Activated naive CD8-positive, alpha-beta T cell treated with anti-CD3 and anti-CD28 coated beads for 36 hours (primary cell): ENCODE results near the gene OPHN1. TPM values are rescaled to one million over a fixed set of nuclear protein-coding genes. Genes with fewer than 3 reads are reported as not detected.
"Not testable (repeated sequence)": the region's sequence is repeated elsewhere in the genome, so short reads cannot be mapped to it uniquely, and the experiment has no call there.

Experiments
- DNase-seq: peaks from one replicate; pipeline ENCODE4 v3.0.0; 2021
- H3K27ac Mint-ChIP-seq: one replicate; pipeline ENCODE4 v1.8.0; 2022; ENCODE audit warnings: mild to moderate bottlenecking, moderate library complexity, mixed read lengths
- H3K27me3 Mint-ChIP-seq: one replicate; pipeline ENCODE4 v1.8.0; 2022; ENCODE audit warnings: mild to moderate bottlenecking, mixed read lengths
- H3K36me3 Mint-ChIP-seq: one replicate; pipeline ENCODE4 v1.8.0; 2021; ENCODE audit warnings: mild to moderate bottlenecking, mixed read lengths
- H3K4me1 Mint-ChIP-seq: one replicate; pipeline ENCODE4 v1.8.0; 2021; ENCODE audit warnings: mixed read lengths
- H3K4me3 Mint-ChIP-seq: one replicate; pipeline ENCODE4 v1.8.0; 2022; ENCODE audit warnings: mild to moderate bottlenecking, moderate library complexity, mixed read lengths
- H3K9me3 Mint-ChIP-seq: one replicate; pipeline ENCODE4 v1.8.0; 2022; ENCODE audit warnings: mixed read lengths
- total RNA-seq, 2 experiments: library from RNA; stranded (reverse); gene quantifications; one replicate each; pipeline ENCODE4 v1.2.3, GENCODE V29; 2021

The OPHN1 gene
- total RNA-seq, 2 experiments from 2014 or later = not detected

GRCh38 chrX:68079961-68080360 is 353.3 kb downstream of the OPHN1 start:
- no peak overlapping the region for H3K4me3 Mint-ChIP-seq
- DNase-seq = no peak
- no peaks in the 10 kb centered on the region for H3K36me3 Mint-ChIP-seq
- H3K9me3 Mint-ChIP-seq = no peaks in the 10 kb centered on the region
- no peak overlapping the region for H3K27ac Mint-ChIP-seq
- no peaks in the 10 kb centered on the region for H3K4me1 Mint-ChIP-seq
- H3K27me3 Mint-ChIP-seq = no peaks in the 10 kb centered on the region

DNA sequence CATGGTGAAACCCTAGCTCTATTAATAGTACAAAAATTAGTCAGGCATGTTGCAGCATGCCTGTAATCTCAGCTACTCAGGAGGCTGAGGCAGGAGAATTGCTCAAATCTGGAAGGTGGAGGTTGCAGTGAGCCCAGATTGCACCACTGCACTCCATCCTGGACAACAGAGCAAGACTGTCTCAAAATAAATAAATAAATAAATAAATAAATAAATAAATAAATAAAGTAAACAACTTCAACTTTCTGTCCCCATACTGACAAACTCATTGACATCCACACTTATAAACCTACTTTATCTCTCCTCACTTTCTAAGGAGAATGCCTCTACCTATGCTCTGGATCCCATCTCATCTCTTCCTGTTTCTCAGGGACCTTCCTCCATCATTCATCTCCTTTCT is 354.5 kb downstream of the OPHN1 start:
- H3K4me3 Mint-ChIP-seq, DNase-seq, H3K27me3 Mint-ChIP-seq, H3K27ac Mint-ChIP-seq, H3K36me3 Mint-ChIP-seq, H3K9me3 Mint-ChIP-seq, H3K4me1 Mint-ChIP-seq: not testable (repeated sequence)

- Mint-ChIP-seq H3K4me1 (no peaks in the 10 kb centered on the region), H3K27me3 (no peaks in the 10 kb centered on the region), H3K36me3 (no peaks in the 10 kb centered on the region), H3K27ac (no peak overlapping the region), H3K9me3 (no peaks in the 10 kb centered on the region), H3K4me3 (no peak overlapping the region)
- DNase-seq = no peak
Measured at GRCh38 chrX:68077378-68077777, 355.9 kb downstream of the OPHN1 start.

DNA sequence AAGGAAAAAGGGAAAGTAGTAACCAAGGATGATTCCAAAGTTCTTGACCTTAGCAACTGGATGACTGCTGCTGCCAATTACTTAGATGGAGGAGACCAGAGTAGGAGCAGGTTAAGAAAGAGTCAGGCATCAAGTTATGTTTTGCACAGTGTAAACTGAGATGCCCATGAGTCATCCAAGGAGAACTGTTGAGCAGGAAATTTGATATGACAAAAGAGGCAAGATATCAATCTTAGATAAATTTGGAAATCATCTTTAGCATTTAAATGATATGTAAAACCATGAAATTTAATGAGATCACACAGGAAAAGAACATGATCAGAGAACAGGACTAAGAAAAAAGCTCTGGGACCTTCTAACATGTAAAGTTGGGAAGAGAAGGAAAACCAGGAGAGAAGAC is 361.3 kb downstream of the OPHN1 start:
- H3K4me1 Mint-ChIP-seq = no peaks in the 10 kb centered on the region
- no peaks in the 10 kb centered on the region for H3K9me3 Mint-ChIP-seq
- H3K27me3 Mint-ChIP-seq = no peaks in the 10 kb centered on the region
- H3K4me3 Mint-ChIP-seq = no peak overlapping the region
- no peak for DNase-seq
- no peaks in the 10 kb centered on the region for H3K36me3 Mint-ChIP-seq
- H3K27ac Mint-ChIP-seq = no peak overlapping the region

DNA sequence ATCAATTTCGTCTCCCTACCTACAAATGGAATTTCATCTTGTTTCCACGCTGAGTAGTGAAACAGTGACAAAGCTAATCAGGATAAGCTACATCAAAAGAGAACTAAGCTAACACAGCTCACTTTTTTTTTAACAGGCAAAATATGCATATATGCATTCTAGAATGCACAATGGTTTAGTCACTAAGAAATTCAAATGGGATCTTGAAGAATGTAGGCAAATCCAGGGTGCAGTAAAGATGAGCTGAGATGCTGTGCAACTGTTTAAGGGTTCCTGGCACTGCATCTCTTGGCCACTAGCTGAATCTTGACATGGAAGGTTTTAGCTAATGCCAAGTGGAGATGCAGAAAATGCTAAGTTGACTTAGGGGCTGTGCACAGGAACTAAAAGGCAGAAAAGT is 363.2 kb downstream of the OPHN1 start:
- H3K4me3 Mint-ChIP-seq, H3K36me3 Mint-ChIP-seq, H3K27me3 Mint-ChIP-seq: not testable (repeated sequence)

GRCh38 chrX:68061206-68061535 is 372.1 kb downstream of the OPHN1 start:
- DNase-seq = no peak
- H3K36me3 Mint-ChIP-seq = no peaks in the 10 kb centered on the region
- H3K27me3 Mint-ChIP-seq = no peaks in the 10 kb centered on the region
- H3K4me1 Mint-ChIP-seq = no peaks in the 10 kb centered on the region
- no peak overlapping the region for H3K27ac Mint-ChIP-seq
- H3K9me3 Mint-ChIP-seq = no peaks in the 10 kb centered on the region
- H3K4me3 Mint-ChIP-seq = no peak overlapping the region

More for the DNA sequence above, 363.2 kb downstream of the OPHN1 start:
- not testable (repeated sequence) for H3K27ac Mint-ChIP-seq, DNase-seq, H3K4me1 Mint-ChIP-seq, H3K9me3 Mint-ChIP-seq

DNA sequence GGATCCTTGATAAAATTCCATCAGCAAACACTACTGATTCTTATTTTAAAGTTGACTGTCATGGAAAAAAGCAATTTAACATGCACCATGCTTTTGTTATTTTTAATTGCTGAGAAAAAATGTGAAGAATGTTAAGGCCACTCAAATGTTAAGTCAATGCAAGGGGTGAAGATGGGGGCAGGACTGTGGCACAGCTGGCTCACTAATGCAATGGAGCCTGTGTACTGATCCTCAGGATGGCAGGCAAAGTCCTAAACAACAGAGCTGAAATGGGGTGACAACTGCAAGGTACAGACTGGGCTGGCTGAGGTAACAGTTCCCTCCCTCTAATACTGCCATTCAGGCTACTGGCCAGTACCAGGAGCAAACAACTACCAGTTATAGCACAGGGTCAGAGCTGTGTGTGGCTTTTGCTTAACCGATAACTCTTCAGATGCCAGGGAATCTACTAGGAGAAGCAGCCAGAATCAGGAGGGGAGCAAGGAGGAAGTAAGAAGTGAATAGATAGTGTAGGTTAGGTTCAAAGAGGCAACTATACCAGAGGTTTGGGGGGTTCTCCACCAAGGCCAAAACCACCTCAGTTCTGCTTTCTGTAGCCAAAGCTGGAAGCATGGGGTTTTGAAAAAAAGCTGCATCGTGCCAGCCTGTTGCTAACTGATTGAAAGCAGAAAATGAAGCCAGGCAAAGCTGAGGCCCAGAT is 372.6 kb downstream of the OPHN1 start:
- Mint-ChIP-seq H3K4me3 (no peak overlapping the region), H3K36me3 (no peaks in the 10 kb centered on the region), H3K27ac (no peak overlapping the region), H3K9me3 (no peaks in the 10 kb centered on the region), H3K27me3 (no peaks in the 10 kb centered on the region), H3K4me1 (no peaks in the 10 kb centered on the region)
- no peak for DNase-seq

DNA sequence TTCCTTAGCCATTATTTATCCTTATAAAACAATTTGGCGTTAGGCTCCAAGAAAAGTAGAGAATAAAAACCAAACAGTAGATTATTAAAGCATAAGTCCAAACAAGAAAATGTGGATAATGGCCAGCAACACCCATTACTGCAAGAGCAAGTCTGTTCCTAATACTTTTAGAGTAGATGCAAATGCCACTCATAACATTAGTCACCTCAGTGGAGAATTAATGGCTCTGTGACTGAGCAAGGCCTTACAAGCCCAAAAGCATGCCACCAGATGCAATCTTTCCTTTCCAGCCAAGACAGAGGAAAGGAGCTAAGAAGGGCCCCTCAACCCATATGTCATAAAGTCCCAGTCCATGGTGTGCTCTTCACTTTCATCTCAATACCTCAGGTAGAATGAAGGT is 373.8 kb downstream of the OPHN1 start:
- H3K27me3 Mint-ChIP-seq = no peaks in the 10 kb centered on the region
- no peaks in the 10 kb centered on the region for H3K36me3 Mint-ChIP-seq
- H3K27ac Mint-ChIP-seq = no peak overlapping the region

DNA sequence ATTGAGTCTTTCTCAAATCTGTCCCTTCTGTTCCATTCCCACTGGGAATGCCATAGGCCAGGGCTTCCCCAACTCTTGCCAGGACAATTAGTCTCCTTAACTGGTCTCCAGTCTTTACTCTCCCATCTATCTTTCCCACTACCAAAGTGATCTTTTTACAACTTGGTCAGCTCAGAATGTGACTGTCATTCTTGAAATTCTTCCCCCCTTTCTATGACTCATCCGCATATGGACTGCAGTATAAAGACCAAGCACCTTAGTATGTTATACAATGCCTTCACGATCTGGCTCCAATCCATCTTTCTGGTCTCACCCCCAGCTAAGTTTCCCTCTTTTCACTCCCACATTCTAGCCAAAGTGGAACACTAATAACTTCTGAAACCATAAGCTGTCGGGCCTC is 383.8 kb downstream of the OPHN1 start:
- H3K27me3 Mint-ChIP-seq = no peaks in the 10 kb centered on the region
- H3K4me1 Mint-ChIP-seq = no peaks in the 10 kb centered on the region
- no peaks in the 10 kb centered on the region for H3K9me3 Mint-ChIP-seq

More for the DNA sequence above, 373.8 kb downstream of the OPHN1 start:
- Mint-ChIP-seq H3K4me1 (no peaks in the 10 kb centered on the region), H3K9me3 (no peaks in the 10 kb centered on the region), H3K4me3 (no peak overlapping the region)
- no peak for DNase-seq

DNA sequence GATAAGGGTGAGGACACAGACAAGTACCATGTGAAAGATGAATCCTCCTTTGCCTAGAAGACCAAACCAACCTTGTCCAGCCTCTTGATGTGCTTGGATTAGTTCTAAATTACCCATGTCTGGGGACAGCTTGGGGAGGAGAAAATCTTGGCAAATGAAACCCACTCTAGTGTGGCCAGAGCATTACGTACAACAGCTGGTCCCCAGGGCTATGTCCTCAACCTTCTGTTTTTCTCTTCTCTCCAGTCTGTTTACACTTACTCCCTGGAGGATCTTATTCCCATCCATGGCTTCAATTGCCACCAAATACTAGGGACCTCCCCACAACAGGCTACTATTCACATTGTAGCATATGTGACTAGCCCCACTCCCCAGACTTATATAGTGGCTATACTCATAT is 384.5 kb downstream of the OPHN1 start:
- Mint-ChIP-seq H3K27me3 (no peaks in the 10 kb centered on the region), H3K9me3 (no peaks in the 10 kb centered on the region), H3K4me1 (no peaks in the 10 kb centered on the region), H3K27ac (no peak overlapping the region), H3K36me3 (no peaks in the 10 kb centered on the region), H3K4me3 (no peak overlapping the region)
- no peak for DNase-seq

More for the DNA sequence above, 383.8 kb downstream of the OPHN1 start:
- Mint-ChIP-seq H3K36me3 (no peaks in the 10 kb centered on the region), H3K27ac (no peak overlapping the region), H3K4me3 (no peak overlapping the region)
- no peak for DNase-seq

DNA sequence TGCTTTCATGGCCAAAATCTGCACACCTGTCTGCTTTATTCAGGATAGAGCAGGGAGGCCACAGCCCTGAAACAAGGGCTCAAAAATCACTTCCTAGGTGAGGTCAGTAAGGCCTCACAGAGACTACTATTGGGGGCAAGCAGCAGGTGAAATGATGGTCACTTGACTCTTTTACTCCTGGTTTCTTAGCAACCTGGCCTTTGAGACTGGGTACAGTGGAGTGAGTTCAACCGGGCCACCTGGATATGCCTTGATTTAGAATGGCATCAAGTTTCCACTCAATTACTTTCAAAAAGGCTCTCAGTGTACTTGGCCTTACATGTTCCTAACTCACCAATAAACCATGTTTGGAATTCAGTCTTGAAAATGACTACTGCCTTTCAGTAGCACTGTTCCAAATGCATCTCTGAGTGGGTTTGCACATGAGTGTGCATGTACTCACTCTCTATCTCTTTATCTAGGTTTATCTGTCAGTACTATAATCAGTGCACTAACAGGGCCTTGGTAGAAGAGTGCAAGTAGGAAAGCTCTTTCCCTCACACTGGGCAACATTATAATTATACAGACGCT is 388.2 kb downstream of the OPHN1 start:
- Mint-ChIP-seq H3K27ac (no peak overlapping the region), H3K4me3 (no peak overlapping the region), H3K9me3 (no peaks in the 10 kb centered on the region), H3K36me3 (no peaks in the 10 kb centered on the region), H3K27me3 (no peaks in the 10 kb centered on the region), H3K4me1 (no peaks in the 10 kb centered on the region)
- DNase-seq = no peak

- no peaks in the 10 kb centered on the region for H3K36me3 Mint-ChIP-seq
- DNase-seq = no peak
- H3K4me3 Mint-ChIP-seq = no peak overlapping the region
- no peaks in the 10 kb centered on the region for H3K9me3 Mint-ChIP-seq
- no peaks in the 10 kb centered on the region for H3K4me1 Mint-ChIP-seq
- H3K27ac Mint-ChIP-seq = no peak overlapping the region
- no peaks in the 10 kb centered on the region for H3K27me3 Mint-ChIP-seq
Measured at GRCh38 chrX:68043713-68044438, 389.4 kb downstream of the OPHN1 start.

DNA sequence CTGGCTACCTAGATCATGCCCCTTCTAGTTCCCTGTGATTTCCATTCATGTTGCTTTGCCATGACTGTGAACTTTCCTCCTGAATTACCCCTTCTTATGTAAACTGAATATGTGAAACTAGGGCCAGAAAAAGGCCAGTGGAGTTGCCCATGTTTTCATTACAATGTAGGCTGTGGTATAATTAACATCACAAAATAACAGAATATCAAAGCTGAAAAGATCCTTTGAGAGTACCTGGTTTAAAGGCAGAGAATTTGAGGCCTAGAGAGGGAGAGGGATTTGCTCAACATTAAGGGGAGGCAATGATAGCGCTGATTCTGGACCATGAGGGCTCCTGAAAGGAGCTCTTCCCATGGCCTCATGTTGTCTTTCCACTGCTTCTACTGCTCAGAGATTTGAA is 392.2 kb downstream of the OPHN1 start:
- H3K27ac Mint-ChIP-seq = no peak overlapping the region
- no peak for DNase-seq
- H3K9me3 Mint-ChIP-seq = no peaks in the 10 kb centered on the region
- no peaks in the 10 kb centered on the region for H3K27me3 Mint-ChIP-seq
- no peaks in the 10 kb centered on the region for H3K4me1 Mint-ChIP-seq
- no peaks in the 10 kb centered on the region for H3K36me3 Mint-ChIP-seq
- H3K4me3 Mint-ChIP-seq = no peak overlapping the region

- Mint-ChIP-seq H3K27me3 (no peaks in the 10 kb centered on the region), H3K4me3 (no peak overlapping the region), H3K4me1 (no peaks in the 10 kb centered on the region), H3K9me3 (no peaks in the 10 kb centered on the region), H3K36me3 (no peaks in the 10 kb centered on the region), H3K27ac (no peak overlapping the region)
- DNase-seq = no peak
Measured at GRCh38 chrX:68018248-68019203, 414.8 kb downstream of the OPHN1 start.

DNA sequence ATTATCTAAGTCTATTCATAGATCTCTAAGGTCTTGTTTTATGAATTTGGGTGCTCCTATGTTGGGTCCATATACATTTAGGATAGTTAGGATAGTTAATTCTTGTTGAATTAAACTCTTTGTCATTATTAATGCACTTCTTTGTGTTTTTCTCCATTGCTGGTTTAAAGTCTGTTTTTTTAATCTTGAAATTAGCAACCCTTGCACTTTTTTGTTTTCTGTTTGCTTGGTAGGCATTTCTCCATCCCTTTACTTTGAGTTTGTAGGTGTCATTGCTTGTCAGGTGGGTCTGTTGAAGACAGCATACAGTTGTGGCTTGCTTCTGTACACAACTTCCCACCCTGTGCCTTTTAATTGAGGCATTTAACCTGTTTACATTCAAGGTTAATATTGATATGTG is 434.8 kb downstream of the OPHN1 start:
- Mint-ChIP-seq H3K4me1 (no peaks in the 10 kb centered on the region), H3K27ac (no peak overlapping the region), H3K36me3 (peaks cover 1% of the 10 kb centered on the region), H3K4me3 (no peak overlapping the region), H3K27me3 (no peaks in the 10 kb centered on the region), H3K9me3 (peaks cover 7% of the 10 kb centered on the region)
- no peak for DNase-seq
